HG03159 (cell line): Measurements from ENCODE around the gene MEP1A.
"Not testable (repeated sequence)": the region's sequence is repeated elsewhere in the genome, so short reads cannot be mapped to it uniquely, and the experiment has no call there.

Experiments used
- ATAC-seq: cut with Tn5 transposase; IDR thresholded peaks from one replicate; pipeline ENCODE4 v1.9.1; 2021; ENCODE audit warnings: mild to moderate bottlenecking, moderate library complexity; ENCODE audit not compliant: unreplicated experiment

The MEP1A gene

GRCh38 chr6:46793138-46793537 is at the start of gene MEP1A:
TSS of gene MEP1A (plus strand) at chr6:46793389. CDS start at chr6:46793399, 10 bp downstream.
- no peak for ATAC-seq

- ATAC-seq = no peak
Measured at GRCh38 chr6:46743425-46744158, 49.6 kb upstream of the MEP1A start.

GRCh38 chr6:46744159-46744725 is 48.9 kb upstream of the MEP1A start:
- not testable (repeated sequence) for ATAC-seq

- no peak for ATAC-seq
Measured at GRCh38 chr6:46745973-46746372, 47.2 kb upstream of the MEP1A start.

GRCh38 chr6:46746696-46747095 is 46.5 kb upstream of the MEP1A start, which contains the start of gene ANKRD66:
TSS of gene ANKRD66 (plus strand) at chr6:46746933. CDS start at chr6:46751949, 5,016 bp downstream.
- ATAC-seq = no peak

- no peak for ATAC-seq
Measured at GRCh38 chr6:46748940-46749503, 44.2 kb upstream of the MEP1A start.

- ATAC-seq = no peak
Measured at GRCh38 chr6:46749731-46750130, 43.5 kb upstream of the MEP1A start.

- no peak for ATAC-seq
Measured at GRCh38 chr6:46751658-46752057, 41.5 kb upstream of the MEP1A start.

- ATAC-seq = no peak
Measured at GRCh38 chr6:46755865-46756264, 37.3 kb upstream of the MEP1A start.

- no peak for ATAC-seq
Measured at GRCh38 chr6:46756469-46757213, 36.5 kb upstream of the MEP1A start.

GRCh38 chr6:46757214-46757596 is 36.0 kb upstream of the MEP1A start:
- ATAC-seq = no peak

GRCh38 chr6:46758960-46759753 is 34.0 kb upstream of the MEP1A start:
- ATAC-seq = no peak

- no peak for ATAC-seq
Measured at GRCh38 chr6:46760925-46761324, 32.3 kb upstream of the MEP1A start.

- ATAC-seq = no peak
Measured at GRCh38 chr6:46763466-46763865, 29.7 kb upstream of the MEP1A start.

GRCh38 chr6:46764280-46764679 is 28.9 kb upstream of the MEP1A start:
- not testable (repeated sequence) for ATAC-seq

- no peak for ATAC-seq
Measured at GRCh38 chr6:46764961-46765360, 28.2 kb upstream of the MEP1A start.

GRCh38 chr6:46772016-46772415 is 21.2 kb upstream of the MEP1A start:
- no peak for ATAC-seq

GRCh38 chr6:46772762-46773161 is 20.4 kb upstream of the MEP1A start:
- ATAC-seq = peak; percentile 63

GRCh38 chr6:46773201-46773855 is 19.9 kb upstream of the MEP1A start:
- ATAC-seq = no peak

- ATAC-seq = not testable (repeated sequence)
Measured at GRCh38 chr6:46774736-46775135, 18.5 kb upstream of the MEP1A start.
